Tibial artery (tissue), 4 donors: Measurements from ENCODE around the gene TUBG2.
"Not testable (repeated sequence)": the region's sequence is repeated elsewhere in the genome, so short reads cannot be mapped to it uniquely, and the experiment has no call there.

Source experiments
- DNase-seq, 2 donors: peaks; one replicate each; pipeline ENCODE4 v3.0.0-alpha.2; 2019
- H3K27ac ChIP-seq, 2 donors: fragments of 200-600 bp; sonication (generic) in 1 of 2; 1 replicate in 1 of 2; 2 replicates in 1 of 2; pipeline ENCODE4 v1.5.1; 2018 to 2019; ENCODE audit warnings: mild to moderate bottlenecking in 1 of 2
- H3K27me3 ChIP-seq, 2 donors: fragments of 200-600 bp; sonication (generic) in 1 of 2; one replicate each; pipeline versions ENCODE4 v1.5.1 to v1.6.0; 2016 to 2019
- H3K36me3 ChIP-seq, 3 donors: fragments of 200-600 bp; sonication (generic) in 2 of 3; one replicate each; pipeline ENCODE4 v1.5.1; 2016 to 2019; ENCODE audit warnings: mild to moderate bottlenecking in 2 of 3
- H3K4me1 ChIP-seq, 4 donors: fragments of 200-600 bp; sonication (generic) in 2 of 4; 1 replicate in 3 of 4; 2 replicates in 1 of 4; pipeline ENCODE4 v1.5.1; 2016 to 2019
- H3K4me3 ChIP-seq, 2 donors: fragments of 200-600 bp; sonication (generic) in 1 of 2; 1 replicate in 1 of 2; 2 replicates in 1 of 2; pipeline ENCODE4 v1.5.1; 2018 to 2019; ENCODE audit warnings: mild to moderate bottlenecking in 2 of 2
- H3K9me3 ChIP-seq, 3 donors: fragments of 200-600 bp; sonication (generic) in 1 of 3; one replicate each; pipeline ENCODE4 v1.5.1; 2016 to 2019
- intact Hi-C: fragments of 100-400 bp; cut with DNase I; formaldehyde crosslinking; loops from one replicate; pipeline ENCODE4 v1.15.0; 2023; ENCODE audit warnings: low total_unique reads
- TF ChIP-seq, protein P1 (sequence below), 2 experiments: fragments of 200-600 bp in 1 of 2; fragments of 450-650 bp in 1 of 2; IDR thresholded peaks; one replicate each; pipeline ENCODE4 v1.5.1; 2017 to 2019; ENCODE audit warnings: antibody characterized with exemption in 2 of 2, mild to moderate bottlenecking in 1 of 2, moderate library complexity in 1 of 2

Gene TUBG2

DNA sequence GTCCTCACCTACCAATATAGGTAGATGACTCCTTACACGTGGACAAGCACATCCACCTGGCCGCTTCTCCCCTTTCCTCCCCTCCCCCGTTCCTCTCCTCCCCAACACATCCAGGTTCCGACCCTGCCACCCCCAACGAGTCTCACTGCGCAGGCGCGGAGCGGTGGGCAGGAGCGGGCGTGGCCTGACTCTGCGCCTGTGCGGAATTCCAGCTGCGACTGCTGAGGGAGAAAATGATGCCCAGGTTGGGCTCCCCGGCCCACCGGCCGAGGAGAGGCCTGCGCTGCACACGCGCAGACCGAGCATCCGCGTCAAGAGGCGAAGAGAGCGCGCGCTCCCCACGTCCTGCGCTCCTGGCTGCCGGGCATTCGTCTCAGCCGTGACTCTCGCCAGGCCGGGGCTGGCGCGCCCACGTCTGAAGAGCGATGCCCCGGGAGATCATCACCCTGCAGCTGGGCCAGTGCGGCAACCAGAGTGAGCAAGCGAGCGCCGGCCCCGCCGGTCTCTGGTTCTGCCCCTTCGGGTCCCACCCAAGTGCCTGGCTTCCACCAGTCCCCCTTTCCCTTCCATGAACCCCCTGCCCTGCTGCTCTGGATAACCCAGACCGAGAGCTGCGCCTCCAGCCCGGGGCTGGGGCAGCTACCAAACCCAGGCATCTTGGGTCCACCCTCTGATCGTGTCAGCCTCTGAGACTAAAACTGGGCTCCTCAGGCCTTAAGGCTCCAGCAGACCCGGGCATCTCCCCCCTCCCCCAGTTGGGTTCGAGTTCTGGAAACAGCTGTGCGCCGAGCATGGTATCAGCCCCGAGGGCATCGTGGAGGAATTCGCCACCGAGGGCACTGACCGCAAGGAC lies at the start of gene TUBG2:
TUBG2 (plus strand) TSS at position 206 of the 853 bp plus-strand sequence; CDS start at position 426, 220 bp downstream.
- no peaks in the 10 kb centered on the region for H3K9me3 ChIP-seq
- H3K36me3 ChIP-seq, result peaks cover 7 to 21% (median 9%) of the 10 kb centered on the region in 3 donors
- H3K4me3 ChIP-seq, result peak within 1 kb of the TSS; percentile 76 to 85
- intact Hi-C loops, result no loop called here
- peak within 1 kb of the TSS; percentile 90 for H3K27ac ChIP-seq
- TF ChIP-seq, protein P1, sequence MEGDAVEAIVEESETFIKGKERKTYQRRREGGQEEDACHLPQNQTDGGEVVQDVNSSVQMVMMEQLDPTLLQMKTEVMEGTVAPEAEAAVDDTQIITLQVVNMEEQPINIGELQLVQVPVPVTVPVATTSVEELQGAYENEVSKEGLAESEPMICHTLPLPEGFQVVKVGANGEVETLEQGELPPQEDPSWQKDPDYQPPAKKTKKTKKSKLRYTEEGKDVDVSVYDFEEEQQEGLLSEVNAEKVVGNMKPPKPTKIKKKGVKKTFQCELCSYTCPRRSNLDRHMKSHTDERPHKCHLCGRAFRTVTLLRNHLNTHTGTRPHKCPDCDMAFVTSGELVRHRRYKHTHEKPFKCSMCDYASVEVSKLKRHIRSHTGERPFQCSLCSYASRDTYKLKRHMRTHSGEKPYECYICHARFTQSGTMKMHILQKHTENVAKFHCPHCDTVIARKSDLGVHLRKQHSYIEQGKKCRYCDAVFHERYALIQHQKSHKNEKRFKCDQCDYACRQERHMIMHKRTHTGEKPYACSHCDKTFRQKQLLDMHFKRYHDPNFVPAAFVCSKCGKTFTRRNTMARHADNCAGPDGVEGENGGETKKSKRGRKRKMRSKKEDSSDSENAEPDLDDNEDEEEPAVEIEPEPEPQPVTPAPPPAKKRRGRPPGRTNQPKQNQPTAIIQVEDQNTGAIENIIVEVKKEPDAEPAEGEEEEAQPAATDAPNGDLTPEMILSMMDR (IDR thresholded peaks at IDR 0.05), result no peak
- no peaks in the 10 kb centered on the region for H3K27me3 ChIP-seq
- DNase-seq, result peak; percentile 84 to 94
- peaks cover 0 to 27% (median 17%) of the 10 kb centered on the region in 4 donors for H3K4me1 ChIP-seq

DNA sequence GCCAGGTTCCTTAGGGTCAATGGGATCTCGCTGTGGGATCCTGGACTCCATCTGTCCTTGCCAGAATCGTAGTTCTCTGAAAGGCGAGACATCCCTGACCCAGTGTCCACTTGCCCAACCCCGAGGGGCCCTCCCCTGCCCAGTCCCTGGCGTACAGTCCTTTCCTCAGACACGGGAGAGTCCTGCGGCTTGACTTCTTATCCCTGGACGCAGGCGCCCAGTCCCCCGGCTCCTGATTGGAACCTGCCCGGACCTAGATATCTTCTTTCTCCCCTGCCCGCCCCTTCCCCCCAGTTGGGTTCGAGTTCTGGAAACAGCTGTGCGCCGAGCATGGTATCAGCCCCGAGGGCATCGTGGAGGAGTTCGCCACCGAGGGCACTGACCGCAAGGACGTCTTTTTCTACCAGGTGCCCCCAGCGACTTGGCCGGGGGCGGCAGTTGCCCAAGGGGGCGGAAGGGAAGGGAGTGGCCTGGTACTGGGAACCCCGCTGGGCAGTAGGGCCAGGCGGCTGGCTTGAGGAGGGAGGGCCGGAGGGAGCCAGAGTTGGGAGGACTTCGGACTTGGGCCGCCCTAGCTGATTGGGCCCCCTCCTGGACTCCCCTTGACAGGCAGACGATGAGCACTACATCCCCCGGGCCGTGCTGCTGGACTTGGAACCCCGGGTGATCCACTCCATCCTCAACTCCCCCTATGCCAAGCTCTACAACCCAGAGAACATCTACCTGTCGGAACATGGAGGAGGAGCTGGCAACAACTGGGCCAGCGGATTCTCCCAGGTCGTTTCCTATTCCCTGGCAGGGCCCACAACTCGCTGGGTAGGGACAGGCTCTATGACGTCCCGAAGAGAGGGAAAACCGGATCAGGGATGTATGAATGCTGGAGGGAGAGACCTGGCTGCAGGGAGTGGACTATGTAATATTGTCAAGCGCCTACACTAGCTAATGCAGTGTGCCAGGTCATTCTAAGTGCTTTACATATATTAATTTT lies 49.0 kb upstream of the TUBG2 start:
- DNase-seq, result peak in 1 of 2 donors; percentile 50

DNA sequence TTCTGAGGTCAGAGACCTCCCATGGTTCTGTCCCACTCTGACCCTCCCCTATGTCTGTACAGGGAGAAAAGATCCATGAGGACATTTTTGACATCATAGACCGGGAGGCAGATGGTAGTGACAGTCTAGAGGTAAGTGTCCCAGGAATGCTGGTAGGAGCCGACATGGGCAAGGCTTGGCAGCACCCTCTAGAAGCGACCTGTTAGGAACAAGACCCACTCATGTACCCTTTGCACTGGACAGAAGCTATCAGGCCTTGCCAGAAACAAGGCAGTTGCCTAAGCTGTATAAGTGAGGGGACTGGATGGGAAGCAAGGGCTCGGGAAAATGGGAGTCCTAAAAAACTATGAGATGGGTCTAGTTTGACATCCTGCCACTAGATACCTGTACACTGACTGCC lies 47.1 kb upstream of the TUBG2 start:
- H3K9me3 ChIP-seq, result no peaks in the 10 kb centered on the region
- H3K4me1 ChIP-seq, result peaks cover 0 to 27% (median 19%) of the 10 kb centered on the region in 4 donors
- TF ChIP-seq, protein P1 (IDR thresholded peaks at IDR 0.05), result no peak
- H3K36me3 ChIP-seq, result peaks cover 26 to 46% (median 37%) of the 10 kb centered on the region in 3 donors
- DNase-seq, result no peak
- H3K27ac ChIP-seq, result no peak overlapping the region
- no peak overlapping the region for H3K4me3 ChIP-seq
- H3K27me3 ChIP-seq, result no peaks in the 10 kb centered on the region
- intact Hi-C loops, result no loop called here

More for the DNA sequence above, 49.0 kb upstream of the TUBG2 start:
- intact Hi-C loops, result loop anchor here (5.0 kb wide), 2 partner anchors 42 to 72 kb away; partner anchors contain the start of genes CCR10 and CNTNAP1
- H3K9me3 ChIP-seq, H3K27me3 ChIP-seq: not testable (repeated sequence)
- H3K36me3 ChIP-seq, result peaks cover 23 to 37% (median 27%) of the 10 kb centered on the region in 3 donors
- H3K4me1 ChIP-seq, result peaks cover 0 to 46% (median 31%) of the 10 kb centered on the region in 4 donors
- peak overlapping the region; percentile 69 to 85 for H3K4me3 ChIP-seq
- H3K27ac ChIP-seq, result peak overlapping the region; percentile 72 to 84

DNA sequence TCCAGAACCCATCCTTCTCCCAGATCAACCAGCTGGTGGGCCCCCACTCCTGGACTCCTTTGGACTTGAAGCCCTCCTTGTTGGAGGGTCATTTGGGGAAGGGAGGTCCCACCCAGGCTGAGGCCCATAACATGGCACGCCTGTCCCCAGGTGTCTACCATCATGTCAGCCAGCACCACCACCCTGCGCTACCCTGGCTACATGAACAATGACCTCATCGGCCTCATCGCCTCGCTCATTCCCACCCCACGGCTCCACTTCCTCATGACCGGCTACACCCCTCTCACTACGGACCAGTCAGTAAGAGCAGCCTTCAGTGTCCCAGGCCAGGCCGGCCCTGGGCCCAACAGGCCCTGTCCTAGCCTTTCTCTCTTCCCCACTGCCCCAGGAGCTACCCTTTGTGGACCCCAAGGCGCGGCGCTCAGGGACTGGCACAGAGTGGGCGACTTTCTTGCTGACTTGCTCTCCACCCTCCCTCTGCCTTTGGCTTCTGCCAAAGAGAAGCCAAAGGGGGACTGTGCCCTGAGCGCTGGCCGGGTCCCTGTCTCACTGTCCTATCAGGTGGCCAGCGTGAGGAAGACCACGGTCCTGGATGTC lies 45.3 kb upstream of the TUBG2 start:
- TF ChIP-seq, protein P1 (IDR thresholded peaks at IDR 0.05), result no peak
- DNase-seq, result no peak

DNA sequence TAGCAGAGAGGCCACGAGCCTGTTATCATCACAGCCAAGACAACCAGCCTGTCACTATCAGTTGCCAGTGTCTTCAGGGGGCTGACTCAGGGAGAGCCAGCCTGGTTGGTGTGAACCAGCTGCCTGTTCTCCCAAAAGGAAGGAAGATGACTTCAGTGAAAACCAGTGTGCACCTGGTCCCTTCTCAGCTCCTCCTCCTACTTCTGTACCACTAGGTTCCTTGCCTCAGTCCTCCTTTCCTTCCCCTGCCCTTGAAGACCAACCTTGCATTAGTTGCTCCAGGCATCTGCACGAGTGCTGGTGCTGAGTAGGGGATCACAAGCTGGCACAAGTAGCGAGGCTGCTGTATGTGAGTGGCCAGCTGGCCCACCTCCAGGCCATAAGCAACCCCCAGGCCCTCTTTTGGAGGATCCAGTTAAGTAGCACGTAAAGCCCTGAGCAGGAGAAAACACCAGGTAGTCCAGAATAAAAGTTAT lies 41.1 kb upstream of the TUBG2 start:
- TF ChIP-seq, protein P1 (IDR thresholded peaks at IDR 0.05), result no peak
- Histone ChIP-seq H3K27me3 (no peaks in the 10 kb centered on the region), H3K27ac (peak overlapping the region in 1 of 2 donors; percentile 14), H3K9me3 (no peaks in the 10 kb centered on the region), H3K4me3 (no peak overlapping the region), H3K36me3 (peaks cover 23 to 32% (median 30%) of the 10 kb centered on the region in 3 donors), H3K4me1 (peaks cover 0 to 13% (median 9%) of the 10 kb centered on the region in 4 donors)
- intact Hi-C loops, result no loop called here
- DNase-seq, result no peak

More for the DNA sequence above, 45.3 kb upstream of the TUBG2 start:
- no peaks in the 10 kb centered on the region for H3K9me3 ChIP-seq
- no peaks in the 10 kb centered on the region for H3K27me3 ChIP-seq
- no peak overlapping the region for H3K27ac ChIP-seq
- H3K4me3 ChIP-seq, result no peak overlapping the region
- intact Hi-C loops, result no loop called here
- H3K36me3 ChIP-seq, result peaks cover 26 to 46% (median 37%) of the 10 kb centered on the region in 3 donors
- peaks cover 0 to 22% (median 13%) of the 10 kb centered on the region in 4 donors for H3K4me1 ChIP-seq
